DOHH2 (cell line): ENCODE data around the gene RAP2A.

ENCODE experiments used
- H3F3A ChIP-seq: fragments of 200-600 bp; sonication (generic), shearing (Covaris generic); 2 replicates; pipeline ENCODE4 v1.6.0; 2016; ENCODE audit warnings: antibody characterized with exemption, mild to moderate bottlenecking; ENCODE audit not compliant: control insufficient read depth, insufficient read depth
- H3K27ac ChIP-seq: fragments of 200-600 bp; sonication (generic); 2 replicates; pipeline ENCODE4 v1.5.1; 2014; ENCODE audit warnings: low read depth, mild to moderate bottlenecking, low read length, moderate library complexity
- H3K27me3 ChIP-seq: fragments of 200-600 bp; sonication (generic); 2 replicates; pipeline ENCODE4 v1.6.1; 2014; ENCODE audit warnings: mild to moderate bottlenecking, low read length, mixed read lengths; ENCODE audit not compliant: control insufficient read depth
- H3K36me3 ChIP-seq: fragments of 200-600 bp; sonication (generic); 2 replicates; pipeline ENCODE4 v1.6.1; 2014; ENCODE audit warnings: mild to moderate bottlenecking, low read length, moderate library complexity, mixed read lengths; ENCODE audit not compliant: control insufficient read depth
- H3K4me1 ChIP-seq: fragments of 200-600 bp; sonication (generic); 2 replicates; pipeline ENCODE4 v1.6.1; 2014; ENCODE audit warnings: mild to moderate bottlenecking, low read length, mixed read lengths; ENCODE audit not compliant: control insufficient read depth
- H3K4me2 ChIP-seq: fragments of 200-600 bp; sonication (generic); 2 replicates; pipeline ENCODE4 v1.6.0; 2014; ENCODE audit warnings: mild to moderate bottlenecking, low read length, moderate library complexity
- H3K4me3 ChIP-seq: fragments of 200-600 bp; sonication (generic); 2 replicates; pipeline ENCODE4 v1.5.1; 2014; ENCODE audit warnings: mild to moderate bottlenecking, low read length, mixed read lengths
- H3K79me2 ChIP-seq: fragments of 200-600 bp; sonication (generic); 2 replicates; pipeline ENCODE4 v1.6.1; 2014; ENCODE audit warnings: mild to moderate bottlenecking, low read length, mixed read lengths; ENCODE audit not compliant: control insufficient read depth
- H3K9me2 ChIP-seq: fragments of 200-600 bp; sonication (generic); replicated peaks from 2 replicates; pipeline ENCODE4 v1.6.1; 2014; ENCODE audit warnings: mild to moderate bottlenecking, low read length, mixed read lengths; ENCODE audit not compliant: control insufficient read depth
- H3K9me3 ChIP-seq: fragments of 200-600 bp; sonication (generic); 2 replicates; pipeline ENCODE4 v1.6.1; 2014; ENCODE audit warnings: antibody characterized with exemption, low read length, mixed read lengths; ENCODE audit not compliant: control insufficient read depth, insufficient read depth
- H4K20me1 ChIP-seq: fragments of 200-600 bp; sonication (generic); 2 replicates; pipeline ENCODE4 v1.6.0; 2014; ENCODE audit warnings: low read depth, mild to moderate bottlenecking, antibody characterized with exemption, low read length, moderate library complexity; ENCODE audit not compliant: control insufficient read depth, insufficient read depth
- EZH2phosphoT487 ChIP-seq: fragments of 200-600 bp; sonication (generic); IDR thresholded peaks from 2 replicates; pipeline ENCODE4 v1.6.1; 2017; ENCODE audit warnings: borderline replicate concordance, mild to moderate bottlenecking, antibody characterized with exemption, low read length, moderate library complexity, mixed read lengths
- TF ChIP-seq, protein P1 (sequence below): fragments of 200-600 bp; sonication (generic); IDR thresholded peaks from one replicate; pipeline ENCODE4 v1.5.1; 2014; ENCODE audit warnings: antibody characterized with exemption, mild to moderate bottlenecking, low read depth, low read length; ENCODE audit not compliant: poor library complexity, severe bottlenecking

The RAP2A gene

DNA sequence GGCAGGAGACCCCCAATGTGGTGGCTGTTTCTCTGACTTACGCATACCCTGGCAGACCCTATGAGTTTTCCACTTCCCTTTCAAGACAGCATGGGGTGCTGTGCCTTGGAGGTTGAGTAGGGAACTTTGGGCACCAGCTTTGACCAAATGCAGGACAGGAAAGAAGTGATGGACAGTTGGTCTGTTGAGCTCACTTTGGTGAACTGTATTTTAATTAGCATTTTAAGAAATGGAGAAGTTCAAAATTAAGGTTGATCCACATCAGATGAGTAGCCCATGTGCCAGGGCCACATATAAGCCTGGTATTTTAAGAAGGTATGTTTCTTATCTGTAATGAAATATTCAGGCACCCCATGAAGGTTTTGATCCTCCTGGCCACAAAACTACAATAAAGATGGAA, 46.1 kb upstream of the RAP2A start:
- no peak overlapping the region for H3K27ac ChIP-seq
- H3K9me2 ChIP-seq, result no peaks in the 10 kb centered on the region
- no peaks in the 10 kb centered on the region for H3K4me1 ChIP-seq
- H3F3A ChIP-seq, result no peaks in the 10 kb centered on the region
- H3K27me3 ChIP-seq, result no peaks in the 10 kb centered on the region
- no peaks in the 10 kb centered on the region for H3K9me3 ChIP-seq
- no peaks in the 10 kb centered on the region for H4K20me1 ChIP-seq
- H3K4me2 ChIP-seq, result no peak overlapping the region
- TF ChIP-seq EZH2phosphoT487, result no peak
- TF ChIP-seq, protein P1, sequence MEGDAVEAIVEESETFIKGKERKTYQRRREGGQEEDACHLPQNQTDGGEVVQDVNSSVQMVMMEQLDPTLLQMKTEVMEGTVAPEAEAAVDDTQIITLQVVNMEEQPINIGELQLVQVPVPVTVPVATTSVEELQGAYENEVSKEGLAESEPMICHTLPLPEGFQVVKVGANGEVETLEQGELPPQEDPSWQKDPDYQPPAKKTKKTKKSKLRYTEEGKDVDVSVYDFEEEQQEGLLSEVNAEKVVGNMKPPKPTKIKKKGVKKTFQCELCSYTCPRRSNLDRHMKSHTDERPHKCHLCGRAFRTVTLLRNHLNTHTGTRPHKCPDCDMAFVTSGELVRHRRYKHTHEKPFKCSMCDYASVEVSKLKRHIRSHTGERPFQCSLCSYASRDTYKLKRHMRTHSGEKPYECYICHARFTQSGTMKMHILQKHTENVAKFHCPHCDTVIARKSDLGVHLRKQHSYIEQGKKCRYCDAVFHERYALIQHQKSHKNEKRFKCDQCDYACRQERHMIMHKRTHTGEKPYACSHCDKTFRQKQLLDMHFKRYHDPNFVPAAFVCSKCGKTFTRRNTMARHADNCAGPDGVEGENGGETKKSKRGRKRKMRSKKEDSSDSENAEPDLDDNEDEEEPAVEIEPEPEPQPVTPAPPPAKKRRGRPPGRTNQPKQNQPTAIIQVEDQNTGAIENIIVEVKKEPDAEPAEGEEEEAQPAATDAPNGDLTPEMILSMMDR, result no peak
- H3K4me3 ChIP-seq, result no peak overlapping the region
- no peaks in the 10 kb centered on the region for H3K79me2 ChIP-seq
- H3K36me3 ChIP-seq, result peaks cover 4% of the 10 kb centered on the region; the same call in 1 of the 2 replicates

DNA sequence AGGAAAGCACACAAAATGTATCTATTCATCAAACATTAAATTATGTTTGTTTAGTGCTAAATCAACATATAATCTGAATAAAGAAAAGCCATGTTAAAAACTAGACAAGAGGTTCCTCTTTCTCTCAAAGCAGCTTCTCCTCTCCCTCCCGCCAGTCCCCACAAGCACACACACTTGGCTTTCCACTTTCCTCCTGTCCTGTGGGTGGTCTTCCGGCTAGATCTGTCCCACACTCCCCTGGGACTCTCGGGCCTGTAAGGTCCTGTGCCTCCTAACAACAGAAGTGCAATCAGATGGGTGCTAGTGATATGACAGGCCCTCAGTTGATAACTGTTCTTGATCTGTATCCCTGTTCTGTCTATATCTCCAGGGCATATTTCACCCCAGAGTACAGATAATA, 45.6 kb upstream of the RAP2A start:
- Histone ChIP-seq H3K4me2 (no peak overlapping the region), H4K20me1 (no peaks in the 10 kb centered on the region)
- TF ChIP-seq, protein P1, result no peak
- TF ChIP-seq EZH2phosphoT487, result no peak

DNA sequence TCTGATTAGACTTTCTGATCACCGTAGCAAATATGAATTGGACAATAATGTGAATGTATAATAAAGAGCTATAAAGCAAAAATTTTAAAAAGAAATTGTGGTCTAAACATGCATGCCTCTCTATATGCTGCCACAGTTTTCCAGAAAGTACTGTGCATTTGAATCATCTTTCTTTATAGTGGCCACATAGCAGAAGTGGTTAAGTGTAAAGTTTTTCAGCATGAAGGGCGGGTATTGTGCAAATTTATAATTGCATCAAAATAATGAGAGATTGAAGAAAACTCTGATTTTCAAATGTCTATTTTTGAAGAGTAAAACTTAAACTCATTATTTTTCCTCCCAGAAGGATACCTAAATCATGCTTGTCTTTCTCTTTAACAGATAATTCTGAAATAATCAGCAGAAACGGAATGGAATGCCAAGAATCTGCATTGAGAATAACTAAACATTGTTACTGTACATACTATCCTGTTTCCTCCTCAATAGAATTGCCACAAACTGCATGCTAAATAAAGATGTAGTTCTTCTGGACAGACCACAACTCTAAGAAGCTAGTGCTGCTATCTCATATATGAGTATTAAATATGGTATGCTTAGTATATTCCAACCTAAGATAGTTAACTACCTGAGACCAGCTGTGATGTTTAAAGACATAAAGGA, 42.9 kb upstream of the RAP2A start:
- H3K9me3 ChIP-seq, result no peaks in the 10 kb centered on the region
- no peaks in the 10 kb centered on the region for H3K27me3 ChIP-seq
- H3K4me3 ChIP-seq, result no peak overlapping the region
- H3K36me3 ChIP-seq, result peaks cover 4% of the 10 kb centered on the region; the same call in 1 of the 2 replicates
- H3K4me1 ChIP-seq, result no peaks in the 10 kb centered on the region
- H4K20me1 ChIP-seq, result no peaks in the 10 kb centered on the region
- TF ChIP-seq EZH2phosphoT487, result no peak
- TF ChIP-seq, protein P1, result no peak
- H3K27ac ChIP-seq, result no peak overlapping the region
- H3F3A ChIP-seq, result no peaks in the 10 kb centered on the region
- H3K9me2 ChIP-seq, result no peaks in the 10 kb centered on the region
- no peak overlapping the region for H3K4me2 ChIP-seq
- no peaks in the 10 kb centered on the region for H3K79me2 ChIP-seq

More for the DNA sequence above, 45.6 kb upstream of the RAP2A start:
- H3K36me3 ChIP-seq, result peaks cover 4% of the 10 kb centered on the region; the same call in 1 of the 2 replicates
- no peak overlapping the region for H3K4me3 ChIP-seq
- H3K27me3 ChIP-seq, result no peaks in the 10 kb centered on the region
- no peaks in the 10 kb centered on the region for H3K9me2 ChIP-seq
- no peaks in the 10 kb centered on the region for H3K9me3 ChIP-seq
- no peaks in the 10 kb centered on the region for H3K4me1 ChIP-seq
- H3K79me2 ChIP-seq, result no peaks in the 10 kb centered on the region
- no peaks in the 10 kb centered on the region for H3F3A ChIP-seq
- no peak overlapping the region for H3K27ac ChIP-seq
